Suppressor macrophage treated with lipopolysaccharide for 4 hours (primary cell): ENCODE data around the gene TMEM270.
A peak's percentile ranks its signal among the peaks of the same experiment; 100 is the strongest.

Source experiments
- DNase-seq: peaks from one replicate; pipeline ENCODE4 v3.0.0-alpha.2; 2020

The TMEM270 gene

DNA sequence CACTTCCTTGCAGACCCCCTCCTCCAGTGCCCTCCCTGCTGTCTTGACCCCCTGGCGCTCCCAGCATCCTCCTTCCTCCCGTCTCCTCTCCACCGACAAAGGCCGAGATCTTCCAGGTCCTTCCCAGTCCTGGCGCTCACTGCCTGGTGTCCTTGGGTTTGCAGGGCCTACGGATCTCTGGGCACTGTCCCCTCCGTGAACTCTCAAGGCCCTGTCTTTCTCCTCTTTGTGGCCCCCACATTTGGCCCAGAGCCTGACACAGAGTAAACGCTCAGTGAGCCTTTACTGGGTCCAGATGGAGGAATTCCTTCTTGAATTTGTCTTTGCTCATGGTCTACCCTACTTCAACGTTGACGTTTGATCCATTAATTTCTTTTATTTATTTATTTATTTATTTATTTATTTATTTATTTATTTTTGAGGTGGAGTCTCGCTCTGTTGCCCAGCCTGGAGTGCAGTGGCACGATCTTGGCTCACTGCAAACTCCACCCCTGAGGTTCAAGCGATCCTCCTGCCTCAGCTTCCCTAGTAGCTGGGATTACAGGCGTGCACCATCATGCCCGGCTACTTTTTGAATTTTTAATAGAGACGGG, 29.7 kb downstream of the TMEM270 start:
- DNase-seq = no peak

GRCh38 chr7:73891178-73891885, 30.4 kb downstream of the TMEM270 start:
- no peak for DNase-seq

- DNase-seq = no peak
These were observed 31.3 kb downstream of the TMEM270 start for GRCh38 chr7:73892003-73892999.

DNA sequence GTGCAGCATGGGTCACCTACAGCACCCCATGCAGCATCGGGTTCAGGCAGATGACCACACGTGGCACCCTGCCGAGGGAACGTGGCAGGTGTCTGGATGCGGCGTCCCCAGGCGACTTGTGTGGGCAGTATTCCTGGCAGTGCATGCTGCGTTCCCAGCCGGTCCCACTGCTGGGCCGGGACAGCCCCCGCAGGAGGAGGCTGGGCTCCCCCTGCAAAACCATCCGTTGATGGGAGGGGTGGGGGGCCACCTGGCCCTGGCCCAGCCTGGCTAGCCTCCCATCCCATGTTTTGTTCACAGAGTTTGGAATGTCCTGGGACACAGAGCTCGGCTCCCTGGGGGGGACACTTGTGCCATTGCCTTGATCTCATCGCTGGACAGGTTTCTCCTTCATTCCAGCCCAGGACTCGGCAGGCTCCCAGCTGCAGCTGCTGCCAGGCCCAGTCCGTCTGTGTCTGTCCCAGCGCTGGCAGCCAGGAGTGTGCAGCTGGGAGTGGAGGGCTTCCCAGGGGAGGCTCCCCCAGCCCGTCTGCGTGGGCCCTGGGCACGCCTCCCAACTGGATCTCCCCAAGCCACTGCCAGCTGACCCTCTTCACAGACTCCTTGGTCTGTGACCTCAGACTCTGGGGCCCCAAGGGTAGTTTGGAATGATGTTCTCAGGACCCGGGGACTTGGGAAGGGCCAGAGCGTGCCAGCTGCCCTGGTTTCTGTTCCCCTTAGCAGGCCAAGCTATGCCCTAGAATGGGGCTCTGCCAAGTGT, 32.6 kb downstream of the TMEM270 start:
- DNase-seq = peak; percentile 15

DNA sequence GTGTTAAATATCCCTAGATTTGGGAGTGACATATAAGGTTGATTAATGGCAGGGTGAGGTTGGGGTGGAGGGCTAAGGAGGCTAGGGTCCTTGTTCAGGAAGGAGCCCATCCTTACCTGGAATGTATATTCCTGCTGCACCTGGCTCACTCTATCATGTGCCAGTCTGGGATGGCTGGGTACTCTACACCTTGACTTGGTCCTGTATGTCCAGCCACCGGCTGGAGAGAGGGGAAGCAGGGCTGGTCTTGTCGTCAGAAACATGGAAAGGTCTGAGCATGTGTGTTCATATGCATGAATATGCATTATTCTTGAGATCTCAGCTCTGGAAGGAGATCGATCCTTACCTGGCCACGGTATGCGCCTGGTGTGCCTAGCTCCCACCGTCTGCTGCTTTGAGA, 33.2 kb downstream of the TMEM270 start:
- DNase-seq = no peak

DNA sequence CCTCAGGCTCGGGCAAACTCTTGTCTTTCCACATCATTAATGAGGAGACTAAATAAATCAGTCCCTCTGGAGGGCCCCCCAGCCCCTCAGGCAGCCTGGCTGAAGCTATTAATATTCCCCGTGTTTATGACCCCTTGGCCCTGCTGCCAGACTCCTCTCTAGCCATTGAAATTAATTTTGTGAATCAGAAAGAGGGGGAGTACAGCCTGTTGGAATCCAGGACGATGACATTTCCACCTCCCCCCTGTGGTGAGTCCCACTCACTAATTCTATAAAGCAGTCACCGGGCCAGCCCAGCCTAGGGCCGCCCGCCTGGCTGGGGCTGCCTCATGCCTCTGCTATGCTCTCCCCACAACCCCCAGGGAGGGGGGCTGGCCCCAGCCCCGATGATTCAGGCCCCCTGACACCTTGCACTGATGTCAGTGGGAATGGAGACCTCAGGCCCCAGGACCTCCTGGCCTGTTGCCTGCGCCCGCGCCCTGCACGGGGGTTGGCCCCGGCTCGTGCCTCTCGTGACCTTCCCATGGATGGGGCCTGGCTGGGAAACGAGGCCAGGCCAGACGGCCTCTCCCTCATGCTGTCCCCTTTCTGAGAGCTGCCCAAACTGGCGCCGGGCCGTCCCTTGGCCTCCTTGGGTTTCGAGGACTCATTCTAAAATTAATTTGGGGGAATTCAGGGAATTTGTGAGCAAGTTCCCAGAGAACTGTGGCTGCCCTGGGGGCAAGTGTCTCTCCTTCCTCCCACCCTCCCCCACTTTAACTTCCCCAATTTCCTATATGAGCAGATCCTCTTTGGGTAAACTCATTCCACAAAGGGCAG, 34.0 kb downstream of the TMEM270 start:
- peak; percentile 35 for DNase-seq

- DNase-seq = no peak
These were observed 34.7 kb downstream of the TMEM270 start for GRCh38 chr7:73895626-73896025.

DNA sequence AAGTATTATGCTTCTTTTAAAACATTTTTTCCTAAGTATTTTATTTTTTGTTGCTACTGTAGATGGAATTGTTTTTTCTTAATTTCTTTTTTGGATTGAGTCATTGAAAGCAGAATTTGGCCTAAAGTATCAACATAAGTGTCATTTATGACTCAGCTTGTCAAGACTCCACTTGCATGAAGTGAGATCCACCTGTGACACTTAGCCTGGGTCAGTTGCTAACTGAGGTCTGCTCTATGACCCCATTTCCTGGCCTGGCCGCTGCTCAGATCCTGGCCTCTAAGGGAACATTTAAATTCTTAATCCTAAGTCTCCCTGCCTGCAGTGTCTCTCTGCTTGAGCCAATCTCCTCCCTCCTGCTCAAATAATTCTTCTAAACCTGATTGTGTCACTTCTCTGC, 35.5 kb downstream of the TMEM270 start:
- DNase-seq = no peak

DNA sequence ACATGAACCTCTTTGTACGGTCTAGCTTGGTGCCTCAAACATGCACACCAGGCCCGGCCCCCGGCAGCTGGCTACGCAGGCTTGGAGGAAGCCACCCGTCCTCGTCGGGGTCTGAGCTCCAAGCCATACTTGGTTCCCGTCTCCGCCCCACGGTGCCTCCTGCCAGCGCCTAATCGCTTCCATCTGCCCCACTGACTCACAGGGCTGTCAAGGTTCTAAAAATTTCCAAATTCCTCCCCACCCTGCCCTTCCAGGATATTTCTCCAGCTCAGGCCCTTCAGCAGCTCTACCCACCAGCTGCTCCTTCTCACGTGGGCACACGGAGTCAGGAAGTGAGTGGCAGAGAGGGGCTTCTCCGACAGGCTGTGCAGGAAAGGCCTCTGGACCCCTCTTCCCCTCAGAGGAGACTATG, 38.8 kb downstream of the TMEM270 start:
- DNase-seq = no peak

- DNase-seq = no peak
These were observed 39.3 kb downstream of the TMEM270 start for GRCh38 chr7:73900286-73900685.

GRCh38 chr7:73901231-73901822, 40.4 kb downstream of the TMEM270 start:
- no peak for DNase-seq

DNA sequence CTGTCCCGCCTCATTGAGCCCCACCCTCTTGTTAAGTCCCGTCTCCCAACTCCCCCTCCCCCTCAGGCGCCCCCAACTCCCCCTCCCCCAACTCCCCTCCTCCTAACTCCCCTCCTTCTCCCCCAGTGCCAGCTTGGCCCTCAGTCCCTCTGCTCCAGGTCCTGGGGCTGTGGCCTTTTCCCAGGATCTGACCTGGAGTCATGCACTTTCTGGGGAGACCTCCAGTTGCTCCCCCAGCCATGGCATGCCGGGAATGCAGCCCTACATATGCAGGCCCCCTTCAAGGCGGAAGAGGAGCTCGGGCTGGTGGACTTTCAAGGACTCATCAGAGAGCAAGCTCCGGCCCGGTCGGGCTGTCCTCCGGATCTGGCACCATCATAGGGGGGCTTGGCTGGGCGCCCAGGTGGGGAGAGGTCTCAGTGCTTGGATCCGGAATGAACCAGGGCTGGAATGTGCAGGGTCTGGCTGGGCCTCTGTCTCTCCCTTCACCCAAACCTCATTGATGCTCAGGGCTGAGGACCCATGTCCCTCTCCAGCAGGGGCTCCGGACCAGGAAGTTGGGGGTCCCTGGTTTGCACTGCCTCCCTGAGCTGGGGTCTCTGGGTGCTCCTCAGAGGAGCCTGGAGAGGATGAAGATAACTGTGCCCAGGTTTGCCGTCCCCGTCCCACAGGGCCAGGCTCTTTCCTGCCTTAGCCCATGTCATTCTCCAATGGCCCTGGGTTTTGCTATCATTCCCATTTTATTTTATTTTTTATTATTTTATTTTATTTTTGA, 41.1 kb downstream of the TMEM270 start:
- no peak for DNase-seq

- DNase-seq = no peak
These were observed 42.6 kb downstream of the TMEM270 start for GRCh38 chr7:73903321-73904218.

DNA sequence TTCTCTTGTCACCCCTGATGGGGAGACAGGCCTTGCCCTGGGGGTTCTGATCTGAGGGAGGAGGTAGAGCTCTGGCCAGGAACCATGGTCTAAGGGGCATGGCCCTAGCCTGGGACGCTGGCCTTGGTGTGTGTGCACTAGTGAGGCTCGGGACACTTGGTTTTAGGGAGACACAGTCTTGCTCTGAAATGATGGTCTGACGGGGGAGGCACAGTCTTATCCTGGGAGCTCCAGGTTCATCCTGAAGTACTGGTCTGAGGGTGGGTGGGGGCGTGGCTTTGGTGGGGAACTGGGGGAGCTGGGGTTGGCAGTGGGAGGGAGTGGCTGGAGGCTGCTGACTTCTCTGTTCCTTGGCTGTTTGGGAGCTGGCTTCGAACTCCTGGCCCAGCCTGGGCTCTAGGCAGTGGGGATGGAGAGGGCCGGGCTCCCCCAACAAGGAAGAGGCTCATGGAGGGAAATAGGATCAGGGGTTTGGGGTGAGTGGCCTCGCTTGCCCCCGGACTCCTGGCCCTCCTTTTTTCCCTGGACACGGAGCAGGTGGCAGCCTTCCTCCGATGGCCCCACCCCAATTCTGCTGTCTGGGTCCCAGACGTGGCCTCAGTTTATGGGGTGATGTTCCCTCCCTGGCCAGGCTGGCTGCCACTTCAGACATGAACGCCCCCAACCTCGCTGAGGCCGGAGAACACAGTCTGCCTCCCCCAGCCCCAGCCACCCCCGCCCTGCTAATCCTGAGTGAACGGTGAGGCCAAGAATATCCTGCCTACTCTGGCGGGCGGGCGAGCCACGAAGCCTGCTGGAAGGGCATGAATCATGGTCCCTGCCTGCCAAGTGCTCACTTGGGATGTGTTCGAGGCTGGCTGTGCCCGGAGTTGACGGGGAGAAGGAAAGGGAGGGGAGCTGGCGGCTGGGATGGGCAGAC, 43.5 kb downstream of the TMEM270 start:
- no peak for DNase-seq

GRCh38 chr7:73905360-73905759, 44.4 kb downstream of the TMEM270 start:
- no peak for DNase-seq

- DNase-seq = no peak
These were observed 45.9 kb downstream of the TMEM270 start for GRCh38 chr7:73906874-73907273.

DNA sequence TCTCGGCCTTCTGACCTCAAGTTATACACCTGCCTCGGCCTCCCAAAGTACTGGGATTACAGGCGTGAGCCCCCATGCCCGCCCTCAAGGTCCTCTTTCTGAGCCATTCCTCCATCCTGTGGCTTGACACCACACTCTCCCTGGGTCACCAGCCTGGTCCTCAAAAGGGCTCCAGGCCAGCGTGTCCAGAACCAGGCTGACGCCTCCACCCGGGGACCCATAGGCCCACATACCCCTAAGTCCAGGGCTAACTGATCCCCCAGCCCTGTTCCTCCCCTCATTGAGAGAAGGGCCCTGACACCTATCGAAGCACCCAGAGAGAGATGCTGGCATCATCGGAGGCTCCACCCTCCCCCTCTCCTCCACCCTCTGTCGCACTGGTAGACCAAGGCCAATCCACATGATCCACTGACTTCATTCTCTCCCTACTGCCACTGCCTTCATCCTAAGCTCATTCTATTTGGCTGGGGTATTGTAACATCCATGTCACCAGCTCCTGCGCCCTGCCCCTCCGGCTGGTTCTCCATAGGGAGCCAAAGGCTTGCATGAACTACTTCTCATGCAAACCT, 46.7 kb downstream of the TMEM270 start:
- no peak for DNase-seq

DNA sequence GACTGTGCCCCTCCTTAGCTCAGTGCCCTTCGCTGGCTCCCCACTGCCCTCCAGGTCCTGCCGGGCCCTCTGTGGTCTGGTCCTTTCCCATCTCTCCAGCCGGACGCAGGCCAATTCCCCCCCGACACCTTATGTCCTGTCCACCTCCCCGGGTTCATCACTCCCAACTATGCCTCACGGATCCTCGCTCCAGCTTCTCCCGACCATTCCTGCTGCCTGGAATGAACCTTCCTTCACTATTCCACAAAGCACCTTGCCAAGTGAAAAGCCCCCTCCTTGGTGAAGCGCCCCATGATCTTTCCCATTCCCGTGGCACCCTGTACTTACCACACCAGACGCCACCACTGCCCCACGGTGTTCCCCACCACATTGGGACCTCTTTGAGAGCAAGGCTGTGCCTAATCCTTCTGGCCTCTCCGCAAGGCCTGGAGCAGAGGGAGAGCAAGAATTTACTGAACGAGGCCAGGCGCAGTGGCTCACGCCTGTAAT, 47.2 kb downstream of the TMEM270 start:
- no peak for DNase-seq
